NCI-H2107 (cell line): ENCODE data around the gene TPP1.
A peak's percentile ranks its signal among the peaks of the same experiment; 100 is the strongest.

ENCODE experiments used
- DNase-seq: peaks from one replicate; lab custom pipeline; 2025; lab: John Stamatoyannopoulos, UW

TPP1 gene

DNA sequence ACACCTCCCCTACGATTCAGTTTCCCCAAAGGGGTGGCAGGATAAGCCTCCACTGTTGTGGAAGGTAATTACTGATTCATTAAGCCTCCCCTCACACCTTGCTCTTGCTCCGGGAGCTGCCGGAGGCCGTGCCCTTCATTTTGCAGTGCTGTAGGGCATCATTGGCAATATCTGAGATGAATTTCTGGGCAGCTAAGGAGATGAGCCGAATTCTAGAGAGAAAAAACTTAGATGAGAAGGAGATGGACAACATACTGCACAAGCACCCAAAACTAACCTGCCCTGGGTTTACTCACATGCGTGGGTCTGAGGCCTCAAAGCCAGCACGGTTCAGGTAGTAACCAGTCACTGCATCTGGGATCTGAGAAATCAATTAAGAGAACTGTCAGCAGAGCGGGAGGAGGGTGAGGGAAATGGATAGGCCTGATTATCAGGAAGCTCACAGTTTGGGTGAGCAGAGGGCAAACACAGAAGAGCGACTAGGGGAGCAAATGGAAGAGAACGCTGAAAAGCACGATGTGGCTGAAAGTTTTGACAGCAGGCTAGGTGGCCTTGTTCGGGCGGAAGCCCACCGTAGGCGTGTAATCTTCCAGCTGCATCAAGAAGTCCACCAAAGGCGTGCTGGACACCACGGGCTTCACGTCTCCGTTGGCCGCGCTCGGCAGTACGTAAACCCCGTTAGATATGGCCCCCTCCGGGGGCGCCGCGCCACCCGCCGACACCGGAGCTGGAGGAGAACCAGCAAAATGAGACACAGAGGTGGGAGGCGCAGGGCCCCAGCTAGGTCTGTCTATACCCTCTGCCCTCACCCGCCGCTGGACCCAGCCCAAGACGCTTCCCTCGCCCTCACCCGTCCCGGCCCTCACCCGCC is 7.9 kb downstream of the TPP1 start:
- DNase-seq = no peak

DNA sequence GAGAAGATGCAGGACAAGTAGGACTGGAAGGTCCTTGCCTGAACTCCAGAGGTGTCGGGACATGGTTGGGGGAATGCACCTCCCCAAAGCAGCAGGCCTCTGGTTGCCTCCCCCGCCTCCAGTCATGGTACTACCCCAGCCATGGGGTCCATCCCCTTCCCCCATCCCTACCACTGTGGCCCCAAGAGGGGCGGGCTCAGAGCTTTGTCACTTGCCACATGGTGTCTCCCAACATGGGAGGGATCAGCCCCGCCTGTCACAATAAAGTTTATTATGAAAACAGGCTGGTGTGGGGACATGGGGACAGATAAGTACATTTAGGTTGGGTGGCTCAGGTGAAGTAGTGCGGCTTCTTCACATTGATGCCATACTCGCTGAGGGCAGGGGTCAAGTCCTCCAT is 8.6 kb downstream of the TPP1 start:
- DNase-seq = no peak

DNA sequence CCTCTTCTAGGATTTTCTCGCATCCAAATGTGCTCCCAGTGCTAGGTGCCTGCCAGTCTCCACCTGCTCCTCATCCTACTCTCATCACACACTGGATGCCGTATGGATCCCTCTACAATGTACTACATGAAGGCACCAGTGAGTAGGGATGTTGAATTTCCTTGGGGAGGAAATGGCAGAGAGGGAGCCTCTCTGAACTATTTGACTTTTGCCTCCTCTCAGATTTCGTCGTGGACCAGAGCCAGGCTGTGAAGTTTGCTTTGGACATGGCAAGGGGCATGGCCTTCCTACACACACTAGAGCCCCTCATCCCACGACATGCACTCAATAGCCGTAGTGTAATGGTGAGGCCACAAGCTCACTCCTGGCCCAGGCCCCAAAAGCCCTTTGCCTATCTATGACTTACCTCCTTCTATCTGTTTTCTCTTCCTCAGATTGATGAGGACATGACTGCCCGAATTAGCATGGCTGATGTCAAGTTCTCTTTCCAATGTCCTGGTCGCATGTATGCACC is 9.7 kb downstream of the TPP1 start:
- DNase-seq = no peak

DNA sequence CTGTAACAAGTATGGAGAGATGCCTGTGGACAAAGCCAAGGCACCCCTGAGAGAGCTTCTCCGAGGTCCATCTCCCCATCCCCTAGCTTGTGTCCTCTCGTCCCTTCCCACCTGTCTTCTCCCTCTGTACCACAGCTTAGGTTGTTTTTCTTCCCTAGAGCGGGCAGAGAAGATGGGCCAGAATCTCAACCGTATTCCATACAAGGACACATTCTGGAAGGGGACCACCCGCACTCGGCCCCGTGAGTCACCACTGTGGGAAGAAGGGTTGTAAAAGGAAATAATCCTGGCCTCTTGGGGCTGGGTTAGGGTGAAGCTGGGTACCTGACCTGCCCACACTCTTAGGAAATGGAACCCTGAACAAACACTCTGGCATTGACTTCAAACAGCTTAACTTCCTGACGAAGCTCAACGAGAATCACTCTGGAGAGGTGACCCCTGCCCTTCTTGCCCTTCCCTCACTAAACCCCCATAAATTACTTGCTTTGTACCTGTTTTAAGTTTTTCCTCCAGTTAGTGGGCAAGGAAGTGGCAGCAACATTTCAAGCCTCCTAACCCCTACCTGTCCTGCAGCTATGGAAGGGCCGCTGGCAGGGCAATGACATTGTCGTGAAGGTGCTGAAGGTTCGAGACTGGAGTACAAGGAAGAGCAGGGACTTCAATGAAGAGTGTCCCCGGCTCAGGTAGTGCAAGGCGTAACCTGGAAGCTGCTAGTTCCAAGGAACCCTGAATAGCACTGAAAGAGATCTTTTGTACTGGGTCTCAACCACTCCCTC is 10.3 kb downstream of the TPP1 start:
- no peak for DNase-seq

DNA sequence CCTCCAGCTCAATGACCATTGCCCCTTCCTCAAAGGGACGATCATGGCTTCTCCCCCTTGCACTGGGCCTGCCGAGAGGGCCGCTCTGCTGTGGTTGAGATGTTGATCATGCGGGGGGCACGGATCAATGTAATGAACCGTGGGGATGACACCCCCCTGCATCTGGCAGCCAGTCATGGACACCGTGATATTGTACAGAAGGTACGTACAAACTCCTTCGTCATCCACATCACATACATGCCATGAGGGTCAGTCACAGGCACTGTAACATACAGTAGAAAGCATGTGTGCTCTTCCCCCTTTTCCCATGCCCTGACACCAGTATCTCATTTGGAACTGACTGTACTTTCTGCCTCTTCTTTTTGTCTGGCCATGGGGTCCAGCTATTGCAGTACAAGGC is 11.2 kb downstream of the TPP1 start:
- DNase-seq = no peak

DNA sequence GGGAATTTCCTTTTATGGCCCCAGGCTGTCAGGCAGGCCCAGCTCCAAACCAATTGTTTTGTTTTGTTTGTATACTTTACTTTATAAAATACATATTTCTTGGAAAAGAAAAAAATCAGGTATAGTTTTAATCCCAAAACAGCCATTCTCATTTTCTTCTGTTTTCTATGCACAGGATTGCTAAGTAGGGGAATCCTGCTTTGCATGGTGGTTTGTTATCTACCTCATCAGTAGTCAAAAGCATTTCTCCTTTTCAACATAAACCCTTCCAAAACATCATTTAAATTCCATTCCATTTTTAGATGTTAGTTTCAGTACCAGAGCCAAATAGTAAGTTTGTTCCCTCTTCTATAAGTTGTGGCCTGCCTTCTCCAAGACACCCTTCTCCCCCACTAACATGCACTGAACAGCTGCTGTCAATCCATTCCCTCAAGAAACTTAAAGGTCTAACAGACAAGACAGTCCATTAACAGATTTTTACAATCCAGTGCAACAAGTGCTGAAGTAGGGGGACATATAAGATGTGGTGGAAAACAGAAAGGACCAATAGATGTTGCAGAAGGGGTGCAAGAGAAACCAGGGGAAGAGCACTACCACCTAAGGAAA is 11.9 kb downstream of the TPP1 start:
- no peak for DNase-seq

DNA sequence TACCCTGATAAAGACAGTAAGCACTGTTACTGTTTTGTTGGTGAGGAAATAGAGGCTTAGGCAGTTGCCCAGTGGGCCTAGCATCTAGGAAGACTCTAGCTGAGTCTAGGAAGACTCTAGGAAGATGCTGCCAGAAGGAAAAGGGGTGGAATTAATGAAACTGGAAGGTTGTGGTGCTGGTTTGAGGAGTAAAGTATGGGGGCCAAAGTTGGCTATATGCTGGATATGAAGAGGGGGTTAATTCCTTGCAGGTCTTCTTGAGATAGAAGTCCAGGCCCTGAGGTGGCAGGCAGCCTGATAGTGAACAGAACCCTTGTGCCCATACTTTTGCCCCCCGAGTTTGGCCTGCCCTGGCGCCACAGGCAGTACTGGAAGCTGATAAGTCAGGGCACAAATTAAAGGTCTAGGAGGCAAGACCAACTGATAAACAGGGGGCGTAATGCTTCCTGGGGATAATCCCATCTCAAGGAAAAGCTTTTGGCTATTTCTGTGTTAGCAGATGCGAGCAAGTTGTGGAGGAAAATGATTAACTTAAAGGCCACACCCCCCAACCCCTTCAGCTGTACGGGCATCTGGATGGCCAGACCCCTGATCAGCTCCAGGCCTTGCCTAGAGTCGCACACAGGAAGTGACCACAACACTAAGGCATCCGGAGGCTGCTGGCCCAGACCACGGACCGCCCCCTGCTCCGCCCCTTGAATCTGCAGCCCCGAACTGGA is 12.6 kb downstream of the TPP1 start:
- DNase-seq = no peak

DNA sequence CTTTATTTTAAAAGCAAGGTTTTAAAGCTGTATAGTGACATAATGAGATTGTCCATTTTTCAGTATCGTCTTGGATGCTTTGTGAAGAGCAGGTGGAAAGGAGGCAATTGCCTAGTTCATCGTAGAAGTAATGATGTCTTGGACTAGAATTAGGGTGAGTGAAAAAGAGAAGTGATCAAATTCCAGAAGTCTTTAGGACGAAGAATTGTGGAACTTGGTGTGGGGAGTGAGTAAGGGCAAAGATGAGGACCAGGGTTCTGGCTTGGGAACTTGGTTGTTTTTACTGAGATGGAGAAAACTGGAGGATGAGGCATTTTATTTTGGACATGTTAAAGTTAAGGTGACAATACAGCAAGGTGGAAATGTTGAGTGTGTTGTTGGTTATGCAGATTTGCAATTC is 14.4 kb downstream of the TPP1 start:
- DNase-seq = no peak

DNA sequence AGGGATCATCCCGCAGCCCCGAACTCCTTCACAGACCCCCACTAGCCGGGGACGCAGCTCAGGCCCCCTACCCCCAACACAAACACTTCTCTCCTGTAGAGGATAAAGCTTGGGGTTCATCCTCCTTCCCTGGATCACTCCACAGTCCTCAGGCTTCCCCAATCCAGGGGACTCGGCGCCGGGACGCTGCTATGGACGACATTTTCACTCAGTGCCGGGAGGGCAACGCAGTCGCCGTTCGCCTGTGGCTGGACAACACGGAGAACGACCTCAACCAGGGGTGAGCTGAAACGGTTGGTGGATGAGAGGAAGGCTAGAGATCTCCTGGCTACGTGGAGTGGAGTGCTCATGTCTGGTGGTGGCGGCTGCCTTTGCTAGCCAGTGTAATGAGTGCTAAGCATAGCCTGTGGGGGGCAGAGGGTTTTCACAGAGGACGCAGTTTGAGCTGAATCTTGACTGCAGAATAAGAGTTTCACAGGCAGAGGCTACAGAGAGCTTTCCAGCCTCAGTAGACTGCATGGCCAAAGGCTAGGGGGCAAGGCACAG is 15.1 kb downstream of the TPP1 start:
- no peak for DNase-seq

DNA sequence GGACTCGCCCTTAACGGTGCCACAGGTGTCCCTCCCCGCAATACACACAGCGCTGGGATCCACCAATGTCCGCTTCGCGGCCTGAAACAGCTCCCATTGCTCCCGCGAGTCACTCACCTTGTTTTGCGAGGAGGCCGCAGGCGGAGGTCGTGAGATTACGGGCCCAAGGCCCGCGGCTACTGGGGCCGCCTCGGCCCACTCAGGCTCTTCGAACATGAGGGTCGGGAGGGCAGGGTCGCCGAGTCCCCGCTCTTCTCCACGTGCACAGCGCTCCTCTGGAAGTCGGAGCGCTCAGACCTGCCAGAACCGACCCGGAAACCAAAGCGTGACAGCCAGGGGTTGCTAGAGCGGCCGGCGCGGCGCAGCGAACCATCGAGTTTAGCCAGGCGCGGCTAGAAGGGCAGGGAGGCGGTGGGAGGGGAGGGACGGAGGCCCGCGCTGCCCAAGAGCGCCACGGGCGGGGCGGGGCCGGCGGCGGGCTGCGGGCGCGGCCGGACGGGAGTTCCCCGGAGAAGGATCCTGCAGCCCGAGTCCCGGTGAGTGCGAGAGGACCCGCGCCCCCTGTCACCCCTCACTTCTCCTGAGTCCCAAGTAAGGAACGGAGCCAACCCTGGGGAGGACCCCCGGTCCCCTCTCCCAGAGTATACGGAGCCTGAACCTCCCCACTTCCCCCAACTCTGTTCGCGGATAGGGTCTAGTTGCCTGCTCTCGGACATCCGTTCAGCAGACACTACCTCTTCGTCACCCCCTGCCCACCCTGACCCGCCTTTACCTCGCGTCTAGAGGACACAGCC is 15.7 kb downstream of the TPP1 start, which contains the start of the genes ILK and RRP8:
Gene ILK, plus strand, starts transcription at position 488 of the 794 bp plus-strand sequence. CDS start 498 bp downstream, outside the sequence.
Gene RRP8, minus strand, starts transcription at position 330 of the 794 bp plus-strand sequence. Its CDS starts 114 bp downstream, at position 216.
- peak; percentile 77 for DNase-seq

DNA sequence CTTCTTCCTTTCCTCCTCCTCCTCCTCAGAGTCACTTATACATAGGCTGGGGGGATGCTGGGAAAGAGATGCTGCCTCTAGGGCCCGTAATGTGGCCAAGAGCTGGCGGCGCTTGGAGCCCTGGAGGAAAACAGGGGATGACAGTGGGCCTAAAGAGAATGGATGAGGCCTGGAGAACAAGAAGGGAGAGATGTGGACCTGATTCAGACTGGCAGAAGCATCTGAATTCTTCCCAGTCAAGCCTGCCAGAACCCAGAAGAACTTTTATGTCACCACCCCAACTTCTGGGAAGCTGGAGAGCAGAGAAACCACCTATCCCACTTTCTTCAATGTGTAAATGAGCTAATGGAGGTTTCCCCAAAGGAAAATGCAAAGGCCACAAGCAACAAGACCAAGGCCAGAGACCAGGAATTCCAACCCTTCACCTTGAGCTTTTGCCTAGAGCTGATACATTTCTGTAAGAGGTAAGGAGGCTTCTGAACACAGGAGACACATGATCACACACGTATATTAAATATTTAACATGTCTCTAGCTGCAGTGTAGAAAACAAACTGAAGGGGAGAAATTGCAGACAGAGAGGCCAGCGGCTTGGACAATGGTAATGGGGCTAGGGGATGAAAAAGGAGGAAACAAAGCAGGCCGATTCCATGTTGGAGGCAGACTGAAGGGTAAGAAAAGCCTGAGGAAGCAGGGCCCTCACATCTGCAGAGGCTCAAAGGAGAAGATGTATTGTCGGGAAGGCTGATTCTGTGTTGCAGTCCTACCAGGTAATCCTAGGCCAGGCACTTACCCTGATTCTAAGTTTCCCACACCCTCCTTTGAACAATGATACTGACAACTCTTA is 16.9 kb downstream of the TPP1 start:
- DNase-seq = no peak

DNA sequence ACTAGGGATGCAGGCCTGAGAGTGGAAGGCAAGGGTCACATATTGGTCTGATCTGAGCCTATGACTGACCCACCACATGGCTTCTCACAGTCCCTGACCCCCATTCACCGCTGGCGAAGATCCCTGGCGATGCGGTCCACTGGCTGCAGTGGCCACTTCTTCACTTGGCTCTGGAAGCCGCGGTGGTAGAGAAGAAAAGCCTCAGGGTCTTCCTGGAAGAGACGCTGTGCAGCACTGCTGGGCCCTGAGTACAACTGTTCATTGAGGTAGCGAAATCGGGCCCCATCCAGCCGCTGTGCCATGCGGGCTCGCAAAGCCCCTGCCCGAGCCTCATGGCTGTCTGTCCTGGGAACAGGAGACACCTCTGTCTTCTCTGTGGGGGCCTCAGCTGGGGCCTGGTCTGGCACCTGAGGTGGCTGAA is 18.2 kb downstream of the TPP1 start:
- no peak for DNase-seq

DNA sequence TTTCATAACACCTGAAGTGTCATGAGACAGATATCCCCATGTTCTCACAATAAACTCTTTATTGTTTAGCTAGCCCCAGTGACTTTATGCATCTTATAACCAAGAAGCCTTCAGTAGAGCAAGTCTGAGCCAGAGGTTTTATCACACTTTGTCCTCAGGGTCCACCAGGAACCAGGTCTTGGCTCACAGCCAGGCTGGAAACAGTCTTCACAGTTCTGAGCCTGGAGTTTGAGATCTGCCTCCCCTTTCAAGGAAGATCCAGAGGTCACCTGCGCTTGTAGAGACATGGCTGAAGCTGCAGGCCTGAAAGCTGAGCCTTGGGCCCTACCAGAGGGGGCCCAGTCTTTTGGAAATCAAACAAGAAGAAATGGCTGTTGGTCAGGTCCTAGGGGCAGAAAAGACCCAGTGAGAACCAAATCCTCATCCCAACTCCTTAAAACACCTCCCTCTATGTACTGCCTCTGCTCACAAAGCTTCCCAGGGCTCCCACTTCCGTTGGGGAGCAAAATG is 19.3 kb downstream of the TPP1 start:
- DNase-seq = no peak

DNA sequence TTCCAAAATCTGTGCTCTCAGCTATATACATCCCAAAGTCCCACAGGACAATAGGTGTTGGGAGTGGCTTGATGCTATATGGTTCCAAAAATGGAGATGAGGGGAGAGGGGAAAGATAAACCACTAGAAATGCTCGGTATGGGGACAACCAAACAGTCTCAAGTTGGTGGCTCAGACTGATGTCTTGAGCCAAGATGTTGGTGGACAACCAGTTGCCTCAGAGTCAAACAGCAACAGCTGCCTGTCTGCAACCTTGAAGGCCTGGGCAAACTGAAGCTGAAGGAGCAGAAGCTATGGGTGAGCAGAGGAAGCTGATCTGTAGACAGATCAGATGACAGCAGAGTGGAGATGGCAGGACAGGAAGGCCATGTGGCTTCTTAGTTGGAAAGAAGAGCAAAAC is 19.8 kb downstream of the TPP1 start:
- DNase-seq = no peak

DNA sequence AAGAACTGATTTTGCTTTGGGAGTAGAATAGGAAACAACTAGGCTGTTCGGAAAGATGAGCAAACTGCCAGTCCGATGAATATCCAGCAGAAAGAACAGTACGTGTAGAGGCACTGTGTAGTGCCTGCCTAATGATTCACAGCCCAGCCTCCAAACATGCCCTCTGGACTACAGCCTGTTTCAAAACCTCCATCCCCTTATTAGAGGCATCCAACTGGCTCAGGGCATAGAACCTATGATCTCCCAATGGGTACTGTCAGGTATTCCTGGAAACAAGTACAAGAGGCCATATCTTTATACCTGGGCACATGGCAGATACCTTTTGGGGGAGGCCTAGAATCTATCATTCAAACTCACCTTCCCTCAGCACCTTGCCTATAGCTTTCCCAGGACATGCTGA is 20.7 kb downstream of the TPP1 start:
- no peak for DNase-seq

DNA sequence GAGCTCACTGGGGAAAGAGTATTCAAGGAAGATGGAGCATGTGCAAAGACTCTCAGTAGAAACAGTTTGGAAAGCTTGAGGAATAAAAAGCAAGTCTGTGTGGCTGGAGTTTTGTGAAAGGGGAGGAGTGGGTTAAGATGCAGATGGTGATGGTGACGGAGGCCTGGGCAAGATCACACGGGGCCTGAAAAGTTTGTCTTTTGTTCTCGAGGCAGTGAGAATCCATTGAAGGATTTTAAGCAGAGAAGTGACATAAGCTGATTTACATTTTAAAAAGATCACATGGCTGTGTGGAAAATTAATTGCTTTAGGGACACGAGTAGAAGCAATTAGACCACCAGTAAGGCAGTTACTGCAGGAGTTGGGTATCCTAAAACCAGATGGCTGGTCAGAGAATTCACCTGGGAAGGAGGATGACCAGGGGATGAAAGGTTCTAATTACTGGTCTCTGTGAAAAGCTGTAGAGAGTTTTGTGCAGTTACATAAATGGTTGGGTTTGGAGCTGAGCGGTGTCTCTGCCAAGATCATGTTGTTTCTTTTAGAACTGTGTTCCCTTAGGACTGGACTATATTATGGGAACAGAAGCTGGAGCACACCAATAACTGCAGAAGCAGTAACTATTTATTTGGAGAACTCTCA is 22.9 kb downstream of the TPP1 start:
- no peak for DNase-seq

DNA sequence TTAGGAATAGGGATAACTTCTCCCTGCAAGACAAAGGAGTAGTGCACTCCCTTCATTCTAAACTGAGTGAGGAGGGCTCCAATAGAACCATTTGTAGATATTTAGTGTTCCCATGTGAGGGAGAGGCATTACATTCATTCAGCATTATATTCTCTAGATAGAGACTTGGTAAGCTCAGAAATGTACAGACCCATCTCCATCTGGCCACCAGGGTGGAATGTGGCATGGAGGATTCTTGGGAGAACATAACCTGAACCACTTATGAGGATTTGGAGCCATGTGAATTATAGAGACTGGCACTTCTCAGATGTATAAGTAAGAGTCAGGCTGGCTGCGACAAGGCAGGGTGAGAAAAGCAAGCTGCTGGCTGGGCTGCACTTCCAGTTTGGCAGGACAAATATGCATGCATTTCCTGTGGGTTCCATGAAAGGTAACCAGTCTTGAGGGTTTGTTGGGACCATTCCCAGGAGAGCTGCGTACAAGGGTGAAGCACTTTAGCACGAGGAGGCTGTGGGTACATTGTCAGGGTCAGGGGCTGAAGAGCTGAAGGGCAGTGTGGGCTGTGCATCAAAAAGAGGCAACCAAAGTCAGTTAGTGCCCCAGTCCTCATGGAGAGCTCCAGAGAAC is 25.0 kb downstream of the TPP1 start:
- no peak for DNase-seq

DNA sequence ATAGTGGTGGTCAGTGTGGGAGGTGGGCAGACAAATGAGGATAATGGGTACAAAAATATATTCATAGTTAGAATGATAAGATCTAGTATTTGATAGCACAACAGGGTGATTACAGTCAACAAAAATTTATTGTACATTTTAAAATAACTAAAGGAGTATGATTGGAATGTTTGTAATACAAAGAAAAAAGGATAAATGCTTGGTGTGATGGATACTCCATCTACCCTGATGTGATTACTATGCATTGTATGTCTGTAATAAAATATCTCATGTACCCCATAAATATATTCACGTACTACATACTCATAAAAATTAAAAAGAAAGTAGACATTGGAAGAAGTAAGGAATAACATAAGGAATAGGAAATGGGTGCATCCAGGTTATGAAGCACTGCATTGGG is 31.2 kb downstream of the TPP1 start:
- no peak for DNase-seq
